ENCODE measurements around the gene LDLRAD3.

- TF ChIP-seq CTCF (IDR thresholded peaks at IDR 0.05) (no peak), POLR2A (IDR thresholded peaks at IDR 0.05) (no peak)
Observed at GRCh38 chr11:36002196-36002595, 58.3 kb downstream of the LDLRAD3 start.
